ENCODE measurements around the gene MYL6B. TPM values are rescaled to one million over a fixed set of nuclear protein-coding genes. Genes with fewer than 3 reads are reported as not detected.

Gene MYL6B
- total and polyA plus RNA-seq, 2 donors (not counting 3 experiments of a cell fraction or from before 2014, with no cell fraction given), result 135 to 185 TPM

GRCh38 chr12:56141946-56142784 lies 10.2 kb upstream of the MYL6B start:
- Histone ChIP-seq H3K9ac (replicated peaks; ENCODE audit: extremely low read depth, insufficient read depth, low read length) (no peak overlapping the region), H3K79me2 (ENCODE audit: control insufficient read depth, insufficient read depth, low read length) (no peaks in the 10 kb centered on the region), H4K20me1 (replicated peaks; ENCODE audit: control insufficient read depth, extremely low read depth, insufficient read depth, low read length) (no peaks in the 10 kb centered on the region), H3K36me3 (ENCODE audit: control insufficient read depth in 2 of 2, extremely low read depth in 1 of 2, insufficient read depth in 2 of 2, low read length in 2 of 2) (peaks cover 21 to 41% of the 10 kb centered on the region in 2 experiments), H2AFZ (ENCODE audit: low read depth, low read length) (no peak overlapping the region), H3K4me2 (ENCODE audit: insufficient read depth, low read length) (no peak overlapping the region), H3K4me3 (replicated peaks in 1 of 3; ENCODE audit: insufficient read depth in 1 of 3, low read depth in 1 of 3, low read length in 3 of 3) (no peak overlapping the region), H3K27ac (ENCODE audit: insufficient read depth, low read depth, low read length) (no peak overlapping the region), H3K4me1 (ENCODE audit: control insufficient read depth, extremely low read depth, insufficient read depth, low read length) (peaks cover 28% of the 10 kb centered on the region), H3K9me3 (replicated peaks; ENCODE audit: control insufficient read depth, insufficient read depth, low read length) (no peaks in the 10 kb centered on the region), H3K9me1 (replicated peaks; ENCODE audit: control insufficient read depth, extremely low read depth, insufficient read depth, low read length) (no peaks in the 10 kb centered on the region), H3K27me3 (ENCODE audit: control insufficient read depth in 2 of 2, insufficient read depth in 2 of 2, low read length in 2 of 2) (no peaks in the 10 kb centered on the region)
- BruUV-seq (replicated peaks), result no TSS peak
- DNase-seq (ENCODE audit: low read depth, low spot score), result no peak
- no peak for TF ChIP-seq GATA2 (IDR thresholded peaks at IDR 0.05; ENCODE audit: insufficient read depth, insufficient read length, low read depth, low read length)
- no peak for TF ChIP-seq MAX (IDR thresholded peaks at IDR 0.05; ENCODE audit: insufficient read depth, insufficient read length)
- TF ChIP-seq FOS (IDR thresholded peaks at IDR 0.05; ENCODE audit: borderline replicate concordance, insufficient read depth, low read length), result no peak
- TF ChIP-seq CTCF (IDR thresholded peaks at IDR 0.05; ENCODE audit: extremely low read depth in 1 of 2, insufficient read depth in 1 of 2, low read depth in 1 of 2, low read length in 2 of 2), result no peak
- TF ChIP-seq POLR2AphosphoS5 (IDR thresholded peaks at IDR 0.05; ENCODE audit: insufficient read depth, low read depth, low read length), result no peak
- TF ChIP-seq JUN (IDR thresholded peaks at IDR 0.05; ENCODE audit: borderline replicate concordance, insufficient read depth, insufficient read length, low read depth), result no peak
- no peak for TF ChIP-seq POLR2A (IDR thresholded peaks at IDR 0.05; ENCODE audit: low read depth, low read length)
- TF ChIP-seq EZH2 (IDR thresholded peaks at IDR 0.05; ENCODE audit: borderline replicate concordance, low read depth, low read length, severe bottlenecking), result no peak
- no peak for TF ChIP-seq MYC (IDR thresholded peaks at IDR 0.05; ENCODE audit: low read depth, low read length)
- ChIA-PET CTCF (interaction anchor here (1.5 to 5.3 kb wide), 2 partner anchors 15 to 47 kb away, joined by 4 to 30 read pairs; partner anchors contain the start of genes ESYT1 and SMARCC2), POLR2A (interaction anchor here (0.5 to 1.8 kb wide), 3 partner anchors 14 to 27 kb away, joined by 3 to 7 read pairs (median 5); partner anchors contain the start of gene ESYT1)
- dilution Hi-C loops (cut with MboI; ENCODE audit: extremely low pct_ligation_motif_present, low sequenced_read_pairs), result no loop called here
- intact Hi-C loops (cut with micrococcal nuclease), result no loop called here
- FAIRE-seq, result no peak
